ENCODE data around the gene MAP4K1.

Gene MAP4K1

GRCh38 chr19:38665219-38665931 is 47.6 kb upstream of the MAP4K1 start:
- ChIA-PET CTCF (interaction anchor here (1.0 to 3.0 kb wide), 4 partner anchors 18 to 187 kb away, joined by 4 to 13 read pairs (median 9); no protein-coding TSS in a partner anchor), POLR2A (interaction anchor here (0.7 to 10.8 kb wide), 6 partner anchors 11 to 47 kb away, joined by 3 to 122 read pairs (median 3); partner anchors contain the start of genes ACTN4 and EIF3K)
- Histone ChIP-seq H3K9me3 (ENCODE audit: control insufficient read depth, insufficient read depth, low read depth, low read length) (no peaks in the 10 kb centered on the region), H3K27ac (ENCODE audit: extremely low read depth, low read depth, low read length) (peak overlapping the region; percentile 68), H3K4me1 (ENCODE audit: control insufficient read depth, insufficient read depth, low read length) (peaks cover 75% of the 10 kb centered on the region), H3K4me3 (ENCODE audit: low read depth, low read length) (no peak overlapping the region), H3K36me3 (ENCODE audit: control insufficient read depth in 2 of 2, insufficient read depth in 1 of 2, low read length in 2 of 2) (peaks cover 0 to 15% of the 10 kb centered on the region in 2 experiments; a peak in 1 of 3 replicates)
- TF ChIP-seq PBX3 (CRISPR knock-in tag; IDR thresholded peaks at IDR 0.05): no peak
- TF ChIP-seq ZNF398 (tag by site-specific recombination; IDR thresholded peaks at IDR 0.05): no peak
- TF ChIP-seq PRDM10 (tag by site-specific recombination; IDR thresholded peaks at IDR 0.05): peak; percentile 23; the same call in 1 of the 2 replicates
- TF ChIP-seq OVOL3 (tag by site-specific recombination; IDR thresholded peaks at IDR 0.05): no peak
- no peak for TF ChIP-seq ZNF530 (tag by site-specific recombination; IDR thresholded peaks at IDR 0.05; ENCODE audit: low read depth)
- TF ChIP-seq ZNF792 (tag by site-specific recombination; IDR thresholded peaks at IDR 0.05): 0 out of 2 replicates have a peak, but pooled peaks have one; percentile 82
- peak; percentile 97 for TF ChIP-seq ZNF664 (tag by site-specific recombination; IDR thresholded peaks at IDR 0.05)
- TF ChIP-seq SCRT2 (tag by site-specific recombination; IDR thresholded peaks at IDR 0.05): peak; percentile 52; the same call in 1 of the 2 replicates
- no peak for TF ChIP-seq ZSCAN4 (tag by site-specific recombination; IDR thresholded peaks at IDR 0.05)
- no peak for TF ChIP-seq KLF10 (tag by site-specific recombination; IDR thresholded peaks at IDR 0.05)
- no peak for TF ChIP-seq ZNF280D (tag by site-specific recombination; IDR thresholded peaks at IDR 0.05)
